DOHH2 (cell line): ENCODE results near the gene NLRP1.

Experiments
- H3F3A ChIP-seq: fragments of 200-600 bp; sonication (generic), shearing (Covaris generic); 2 replicates; pipeline ENCODE4 v1.6.0; 2016; ENCODE audit warnings: antibody characterized with exemption, mild to moderate bottlenecking; ENCODE audit not compliant: control insufficient read depth, insufficient read depth
- H3K27ac ChIP-seq: fragments of 200-600 bp; sonication (generic); 2 replicates; pipeline ENCODE4 v1.5.1; 2014; ENCODE audit warnings: low read depth, mild to moderate bottlenecking, low read length, moderate library complexity
- H3K27me3 ChIP-seq: fragments of 200-600 bp; sonication (generic); 2 replicates; pipeline ENCODE4 v1.6.1; 2014; ENCODE audit warnings: mild to moderate bottlenecking, low read length, mixed read lengths; ENCODE audit not compliant: control insufficient read depth
- H3K36me3 ChIP-seq: fragments of 200-600 bp; sonication (generic); 2 replicates; pipeline ENCODE4 v1.6.1; 2014; ENCODE audit warnings: mild to moderate bottlenecking, low read length, moderate library complexity, mixed read lengths; ENCODE audit not compliant: control insufficient read depth
- H3K4me1 ChIP-seq: fragments of 200-600 bp; sonication (generic); 2 replicates; pipeline ENCODE4 v1.6.1; 2014; ENCODE audit warnings: mild to moderate bottlenecking, low read length, mixed read lengths; ENCODE audit not compliant: control insufficient read depth
- H3K4me2 ChIP-seq: fragments of 200-600 bp; sonication (generic); 2 replicates; pipeline ENCODE4 v1.6.0; 2014; ENCODE audit warnings: mild to moderate bottlenecking, low read length, moderate library complexity
- H3K4me3 ChIP-seq: fragments of 200-600 bp; sonication (generic); 2 replicates; pipeline ENCODE4 v1.5.1; 2014; ENCODE audit warnings: mild to moderate bottlenecking, low read length, mixed read lengths
- H3K79me2 ChIP-seq: fragments of 200-600 bp; sonication (generic); 2 replicates; pipeline ENCODE4 v1.6.1; 2014; ENCODE audit warnings: mild to moderate bottlenecking, low read length, mixed read lengths; ENCODE audit not compliant: control insufficient read depth
- H3K9me2 ChIP-seq: fragments of 200-600 bp; sonication (generic); replicated peaks from 2 replicates; pipeline ENCODE4 v1.6.1; 2014; ENCODE audit warnings: mild to moderate bottlenecking, low read length, mixed read lengths; ENCODE audit not compliant: control insufficient read depth
- H3K9me3 ChIP-seq: fragments of 200-600 bp; sonication (generic); 2 replicates; pipeline ENCODE4 v1.6.1; 2014; ENCODE audit warnings: antibody characterized with exemption, low read length, mixed read lengths; ENCODE audit not compliant: control insufficient read depth, insufficient read depth
- H4K20me1 ChIP-seq: fragments of 200-600 bp; sonication (generic); 2 replicates; pipeline ENCODE4 v1.6.0; 2014; ENCODE audit warnings: low read depth, mild to moderate bottlenecking, antibody characterized with exemption, low read length, moderate library complexity; ENCODE audit not compliant: control insufficient read depth, insufficient read depth
- EZH2phosphoT487 ChIP-seq: fragments of 200-600 bp; sonication (generic); IDR thresholded peaks from 2 replicates; pipeline ENCODE4 v1.6.1; 2017; ENCODE audit warnings: borderline replicate concordance, mild to moderate bottlenecking, antibody characterized with exemption, low read length, moderate library complexity, mixed read lengths
- TF ChIP-seq, protein P1 (sequence below): fragments of 200-600 bp; sonication (generic); IDR thresholded peaks from one replicate; pipeline ENCODE4 v1.5.1; 2014; ENCODE audit warnings: antibody characterized with exemption, mild to moderate bottlenecking, low read depth, low read length; ENCODE audit not compliant: poor library complexity, severe bottlenecking

The NLRP1 gene

DNA sequence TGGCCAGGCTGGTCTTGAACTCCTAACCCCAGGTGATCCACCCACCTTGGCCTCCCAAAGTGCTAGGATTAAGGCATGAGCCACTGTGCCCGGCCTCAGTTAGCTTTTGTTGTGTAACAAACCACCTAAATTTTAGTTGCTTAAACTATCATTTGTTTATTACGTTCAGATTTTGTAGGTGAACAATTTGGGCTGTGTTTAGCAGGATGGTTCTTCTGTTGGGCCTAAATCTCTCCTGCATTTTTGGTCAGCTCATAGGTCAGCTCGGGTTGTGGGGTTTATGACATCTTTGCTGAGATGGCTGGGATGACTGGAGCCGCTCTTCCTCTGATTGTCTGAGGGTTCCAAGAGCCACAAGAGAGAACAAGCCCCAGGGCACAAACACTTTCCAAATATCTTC is 21.1 kb upstream of the NLRP1 start:
- Histone ChIP-seq H3K27me3 (no peaks in the 10 kb centered on the region; the same call in 1 of the 2 replicates), H3F3A (no peaks in the 10 kb centered on the region), H3K4me1 (no peaks in the 10 kb centered on the region), H3K4me3 (no peak overlapping the region), H3K9me3 (no peaks in the 10 kb centered on the region), H3K9me2 (no peaks in the 10 kb centered on the region), H3K79me2 (no peaks in the 10 kb centered on the region), H4K20me1 (0 out of 2 replicates have a peak, but pooled peaks cover 6% of the 10 kb centered on the region), H3K36me3 (no peaks in the 10 kb centered on the region), H3K4me2 (no peak overlapping the region), H3K27ac (no peak overlapping the region)
- no peak for TF ChIP-seq EZH2phosphoT487
- TF ChIP-seq, protein P1, sequence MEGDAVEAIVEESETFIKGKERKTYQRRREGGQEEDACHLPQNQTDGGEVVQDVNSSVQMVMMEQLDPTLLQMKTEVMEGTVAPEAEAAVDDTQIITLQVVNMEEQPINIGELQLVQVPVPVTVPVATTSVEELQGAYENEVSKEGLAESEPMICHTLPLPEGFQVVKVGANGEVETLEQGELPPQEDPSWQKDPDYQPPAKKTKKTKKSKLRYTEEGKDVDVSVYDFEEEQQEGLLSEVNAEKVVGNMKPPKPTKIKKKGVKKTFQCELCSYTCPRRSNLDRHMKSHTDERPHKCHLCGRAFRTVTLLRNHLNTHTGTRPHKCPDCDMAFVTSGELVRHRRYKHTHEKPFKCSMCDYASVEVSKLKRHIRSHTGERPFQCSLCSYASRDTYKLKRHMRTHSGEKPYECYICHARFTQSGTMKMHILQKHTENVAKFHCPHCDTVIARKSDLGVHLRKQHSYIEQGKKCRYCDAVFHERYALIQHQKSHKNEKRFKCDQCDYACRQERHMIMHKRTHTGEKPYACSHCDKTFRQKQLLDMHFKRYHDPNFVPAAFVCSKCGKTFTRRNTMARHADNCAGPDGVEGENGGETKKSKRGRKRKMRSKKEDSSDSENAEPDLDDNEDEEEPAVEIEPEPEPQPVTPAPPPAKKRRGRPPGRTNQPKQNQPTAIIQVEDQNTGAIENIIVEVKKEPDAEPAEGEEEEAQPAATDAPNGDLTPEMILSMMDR: no peak

DNA sequence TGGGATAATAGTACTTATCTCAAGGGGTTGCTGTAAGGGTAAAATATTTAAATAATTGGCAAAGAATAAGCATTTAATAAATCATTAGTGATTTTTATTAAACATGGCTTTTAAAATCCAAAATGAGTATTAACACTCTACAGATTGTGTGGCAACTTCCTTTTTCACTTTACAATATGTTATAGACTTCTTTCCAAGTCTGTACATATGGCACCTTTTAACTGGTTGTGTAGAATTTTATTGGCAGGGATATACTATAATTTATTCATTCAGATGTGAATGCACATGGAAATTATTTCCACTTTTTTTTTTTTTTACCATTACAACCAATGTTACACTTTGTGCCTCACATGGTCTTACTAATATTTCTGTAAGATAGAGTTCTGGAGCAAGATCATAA is 15.7 kb upstream of the NLRP1 start:
- Histone ChIP-seq H3K4me2 (no peak overlapping the region), H3K36me3 (no peaks in the 10 kb centered on the region), H3K9me3 (no peaks in the 10 kb centered on the region), H3K27ac (no peak overlapping the region), H3K27me3 (peaks cover 3% of the 10 kb centered on the region; the same call in 1 of the 2 replicates), H3K4me3 (no peak overlapping the region), H3F3A (no peaks in the 10 kb centered on the region), H3K9me2 (no peaks in the 10 kb centered on the region), H4K20me1 (0 out of 2 replicates have a peak, but pooled peaks cover 6% of the 10 kb centered on the region), H3K4me1 (no peaks in the 10 kb centered on the region), H3K79me2 (no peaks in the 10 kb centered on the region)
- no peak for TF ChIP-seq EZH2phosphoT487
- TF ChIP-seq, protein P1: no peak

DNA sequence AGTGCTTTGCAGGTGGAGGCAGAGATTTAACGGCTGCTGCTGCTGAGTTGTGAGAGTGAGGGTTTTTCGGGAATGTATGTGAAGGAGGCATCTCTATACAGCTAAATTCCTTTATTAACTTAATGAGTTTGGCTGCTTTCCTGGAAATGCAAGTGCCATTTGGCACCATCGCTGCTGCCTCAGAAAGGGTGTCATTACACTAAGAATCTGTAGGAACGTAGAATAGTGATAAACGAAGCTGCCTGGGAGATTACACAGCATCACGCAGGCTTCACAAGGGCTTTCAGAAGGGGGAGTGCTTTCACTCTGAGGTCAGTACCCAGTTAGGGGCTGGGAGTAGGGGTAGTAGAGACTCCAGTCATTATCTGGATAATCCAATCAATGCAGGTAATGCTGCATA is 14.1 kb upstream of the NLRP1 start:
- Histone ChIP-seq H3K4me1 (no peaks in the 10 kb centered on the region), H3K4me2 (no peak overlapping the region), H3K4me3 (no peak overlapping the region), H3K27ac (no peak overlapping the region), H3F3A (no peaks in the 10 kb centered on the region), H3K36me3 (no peaks in the 10 kb centered on the region), H3K9me2 (no peaks in the 10 kb centered on the region), H3K9me3 (no peaks in the 10 kb centered on the region), H3K27me3 (peaks cover 6% of the 10 kb centered on the region; the same call in 1 of the 2 replicates), H3K79me2 (no peaks in the 10 kb centered on the region), H4K20me1 (0 out of 2 replicates have a peak, but pooled peaks cover 6% of the 10 kb centered on the region)
- no peak for TF ChIP-seq EZH2phosphoT487
- TF ChIP-seq, protein P1: no peak
